CD4-positive, alpha-beta T cell treated with Interleukin-15 for 4 hours (primary cell): Measurements from ENCODE around the gene PSAP.

Experiments
- DNase-seq: peaks from one replicate; pipeline ENCODE4 v3.0.0-alpha.2; 2020; ENCODE audit warnings: low spot score

The PSAP gene

GRCh38 chr10:71807557-71808510, 43.2 kb downstream of the PSAP start:
- DNase-seq = no peak

- no peak for DNase-seq
These were observed 44.1 kb downstream of the PSAP start for GRCh38 chr10:71806704-71807556.

GRCh38 chr10:71805776-71806703, 45.0 kb downstream of the PSAP start:
- peak; percentile 9 for DNase-seq

GRCh38 chr10:71804077-71804476, 47.0 kb downstream of the PSAP start:
- DNase-seq = no peak

GRCh38 chr10:71802715-71803488, 48.1 kb downstream of the PSAP start:
- DNase-seq = no peak

GRCh38 chr10:71802235-71802634, 48.8 kb downstream of the PSAP start:
- DNase-seq = no peak

- no peak for DNase-seq
These were observed 49.7 kb downstream of the PSAP start for GRCh38 chr10:71801361-71801760.

- DNase-seq = no peak
These were observed 51.2 kb downstream of the PSAP start for GRCh38 chr10:71799608-71800453.

- DNase-seq = no peak
These were observed 51.9 kb downstream of the PSAP start for GRCh38 chr10:71799112-71799511.

- no peak for DNase-seq
These were observed 52.8 kb downstream of the PSAP start for GRCh38 chr10:71798308-71798624.

GRCh38 chr10:71797533-71798307, 53.3 kb downstream of the PSAP start:
- no peak for DNase-seq

- DNase-seq = no peak
These were observed 54.2 kb downstream of the PSAP start for GRCh38 chr10:71796749-71797405.

- no peak for DNase-seq
These were observed 55.8 kb downstream of the PSAP start for GRCh38 chr10:71795248-71795647.

GRCh38 chr10:71790749-71791440, 60.2 kb downstream of the PSAP start:
- no peak for DNase-seq

GRCh38 chr10:71789871-71790270, 61.2 kb downstream of the PSAP start:
- no peak for DNase-seq

- DNase-seq = no peak
These were observed 62.1 kb downstream of the PSAP start for GRCh38 chr10:71788954-71789353.

GRCh38 chr10:71784679-71785272, 66.3 kb downstream of the PSAP start:
- no peak for DNase-seq
